Mesodermal cell (in vitro differentiated cells): ENCODE results near the gene C19orf85.
"Not testable (repeated sequence)": the region's sequence is repeated elsewhere in the genome, so short reads cannot be mapped to it uniquely, and the experiment has no call there.

Experiments
- H3K27ac ChIP-seq: 2 replicates; pipeline ENCODE4 v1.7.0; 2013; ENCODE audit warnings: mild to moderate bottlenecking, low read depth, low read length, moderate library complexity; ENCODE audit not compliant: severe bottlenecking
- H3K36me3 ChIP-seq: 2 replicates; pipeline ENCODE4 v1.7.1; 2013; ENCODE audit warnings: mild to moderate bottlenecking, low read length, moderate library complexity; ENCODE audit not compliant: control insufficient read depth, insufficient read depth
- H3K4me1 ChIP-seq: one replicate; pipeline ENCODE4 v1.7.1; 2013; ENCODE audit warnings: mild to moderate bottlenecking, low read length; ENCODE audit not compliant: insufficient read depth, control insufficient read depth, poor library complexity, severe bottlenecking
- H3K4me3 ChIP-seq: 2 replicates; pipeline ENCODE4 v1.7.0; 2013; ENCODE audit warnings: low read length, control low read depth, mild to moderate bottlenecking; ENCODE audit not compliant: insufficient read depth, poor library complexity, severe bottlenecking; ENCODE audit errors: extremely low read depth
- H3K9me3 ChIP-seq: 2 replicates; pipeline ENCODE4 v1.7.1; 2013; ENCODE audit warnings: mild to moderate bottlenecking, low read length, moderate library complexity; ENCODE audit not compliant: control insufficient read depth
- WGBS, 2 experiments: methylation state at CpG; one replicate each; pipeline ENCODE4 v1.1.5; 2013; ENCODE audit warnings: missing lambda C conversion rate in 2 of 2; ENCODE audit not compliant: insufficient coverage in 2 of 2; 5-methylcytosine and 5-hydroxymethylcytosine counted together

Gene C19orf85

GRCh38 chr19:55496820-55497219, 32.3 kb upstream of the C19orf85 start:
- not testable (repeated sequence) for H3K9me3 ChIP-seq, H3K4me3 ChIP-seq, H3K27ac ChIP-seq, H3K4me1 ChIP-seq, H3K36me3 ChIP-seq
- 79 to 85% methylated on average over 8 of the region's 10 CpGs for WGBS, 2 experiments

GRCh38 chr19:55495646-55496349, 31.2 kb upstream of the C19orf85 start:
- Histone ChIP-seq H3K4me3 (no peak overlapping the region), H3K36me3 (peaks cover 5% of the 10 kb centered on the region), H3K4me1 (no peaks in the 10 kb centered on the region), H3K9me3 (no peaks in the 10 kb centered on the region), H3K27ac (no peak overlapping the region)
- 77 to 81% methylated on average over 8 to 9 of the region's 11 CpGs for WGBS, 2 experiments

GRCh38 chr19:55494172-55494761, 29.7 kb upstream of the C19orf85 start:
- Histone ChIP-seq H3K4me1 (peaks cover 3% of the 10 kb centered on the region), H3K27ac (no peak overlapping the region), H3K9me3 (no peaks in the 10 kb centered on the region), H3K4me3 (no peak overlapping the region), H3K36me3 (no peaks in the 10 kb centered on the region)
- WGBS, 2 experiments, result 80 to 85% methylated on average over 9 to 14 of the region's 22 CpGs

- H3K4me3 ChIP-seq, result no peak overlapping the region
- no peaks in the 10 kb centered on the region for H3K36me3 ChIP-seq
- H3K27ac ChIP-seq, result no peak overlapping the region
- no peaks in the 10 kb centered on the region for H3K9me3 ChIP-seq
- WGBS, 2 experiments, result 86 to 90% methylated on average over 16 to 27 of the region's 38 CpGs
- peaks cover 7% of the 10 kb centered on the region for H3K4me1 ChIP-seq
Measured at GRCh38 chr19:55493645-55494171, 29.2 kb upstream of the C19orf85 start.

GRCh38 chr19:55493052-55493644, 28.6 kb upstream of the C19orf85 start:
- Histone ChIP-seq H3K9me3 (no peaks in the 10 kb centered on the region), H3K4me3 (no peak overlapping the region), H3K4me1 (peaks cover 12% of the 10 kb centered on the region), H3K27ac (no peak overlapping the region), H3K36me3 (no peaks in the 10 kb centered on the region)
- 89 to 90% methylated on average over 17 of the region's 18 CpGs for WGBS, 2 experiments

- Histone ChIP-seq H3K4me3 (no peak overlapping the region), H3K9me3 (no peaks in the 10 kb centered on the region), H3K27ac (no peak overlapping the region), H3K4me1 (peaks cover 18% of the 10 kb centered on the region), H3K36me3 (no peaks in the 10 kb centered on the region)
- WGBS, 2 experiments, result 82 to 83% methylated on average over 9 to 10 of the region's 12 CpGs
Measured at GRCh38 chr19:55492362-55492944, 27.9 kb upstream of the C19orf85 start.

GRCh38 chr19:55491546-55492360, 27.2 kb upstream of the C19orf85 start:
- Histone ChIP-seq H3K4me1 (peaks cover 23% of the 10 kb centered on the region), H3K4me3 (no peak overlapping the region)
- 94 to 96% methylated on average over 14 to 15 of the region's 24 CpGs for WGBS, 2 experiments

GRCh38 chr19:55490478-55491432, 26.2 kb upstream of the C19orf85 start:
- Histone ChIP-seq H3K36me3 (no peaks in the 10 kb centered on the region), H3K4me3 (no peak overlapping the region), H3K4me1 (peaks cover 33% of the 10 kb centered on the region), H3K9me3 (no peaks in the 10 kb centered on the region), H3K27ac (no peak overlapping the region)
- WGBS, 2 experiments, result 85 to 91% methylated on average over 33 to 47 of the region's 52 CpGs

More at GRCh38 chr19:55491546-55492360, 27.2 kb upstream of the C19orf85 start:
- Histone ChIP-seq H3K9me3 (no peaks in the 10 kb centered on the region), H3K27ac (no peak overlapping the region), H3K36me3 (no peaks in the 10 kb centered on the region)

- Histone ChIP-seq H3K36me3 (no peaks in the 10 kb centered on the region), H3K4me3 (no peak overlapping the region), H3K9me3 (no peaks in the 10 kb centered on the region), H3K27ac (no peak overlapping the region), H3K4me1 (peaks cover 36% of the 10 kb centered on the region)
- WGBS, 2 experiments, result 73 to 77% methylated on average over 12 to 13 of the region's 21 CpGs
Measured at GRCh38 chr19:55489711-55490477, 25.3 kb upstream of the C19orf85 start.
